Kidney (tissue), 14 donors: ENCODE measurements around the gene TOMM20. TPM values are rescaled to one million over a fixed set of nuclear protein-coding genes. Genes with fewer than 3 reads are reported as not detected.

ENCODE experiments used
- DNase-seq, 5 donors: peaks; one replicate each; pipeline ENCODE4 v3.0.0-alpha.2; 2013 to 2020
- FAIRE-seq: peaks from 2 replicates; lab custom pipeline; 2012; peaks lifted over from hg19 to GRCh38; lab: Jason Lieb, UNC
- H3K27ac ChIP-seq, 2 donors: one replicate each; pipeline ENCODE4 v1.7.0; 2013; ENCODE audit warnings: low read depth in 2 of 2, low read length in 2 of 2, inconsistent platforms in 1 of 2
- H3K27me3 ChIP-seq: one replicate; pipeline ENCODE4 v1.7.1; 2013; ENCODE audit warnings: low read length, inconsistent platforms; ENCODE audit not compliant: control insufficient read depth, insufficient read depth
- H3K36me3 ChIP-seq, 3 donors: one replicate each; pipeline versions ENCODE4 v1.7.0 to v1.7.1; 2013; ENCODE audit warnings: low read length in 3 of 3, control low read depth in 1 of 3, inconsistent platforms in 1 of 3; ENCODE audit not compliant: insufficient read depth in 3 of 3, control insufficient read depth in 2 of 3
- H3K4me1 ChIP-seq, 3 donors: one replicate each; pipeline versions ENCODE4 v1.7.0 to v1.7.1; 2013; ENCODE audit warnings: low read length in 3 of 3, inconsistent platforms in 1 of 3, low read depth in 1 of 3; ENCODE audit not compliant: control insufficient read depth in 2 of 3, insufficient read depth in 2 of 3
- H3K4me3 ChIP-seq, 3 donors: one replicate each; pipeline versions ENCODE4 v1.7.0 to v1.8.1; 2013; ENCODE audit warnings: low read length in 3 of 3, control low read depth in 1 of 3, inconsistent platforms in 1 of 3
- H3K9ac ChIP-seq, 3 donors: one replicate each; pipeline versions ENCODE4 v1.7.0 to v1.7.1; 2013; ENCODE audit warnings: low read length in 3 of 3, control low read depth in 1 of 3, inconsistent platforms in 1 of 3
- H3K9me3 ChIP-seq, 3 donors: one replicate each; pipeline versions ENCODE4 v1.7.0 to v1.7.1; 2013; ENCODE audit warnings: low read length in 3 of 3, control low read depth in 1 of 3, inconsistent platforms in 1 of 3; ENCODE audit not compliant: control insufficient read depth in 2 of 3, insufficient read depth in 1 of 3
- CTCF ChIP-seq: IDR thresholded peaks from 3 replicates; pipeline ENCODE4 v1.5.1; 2012; ENCODE audit warnings: mild to moderate bottlenecking, moderate library complexity, borderline replicate concordance; ENCODE audit not compliant: insufficient read depth; ENCODE audit errors: extremely low read depth
- intact Hi-C: fragments of 100-400 bp; cut with DNase I; formaldehyde crosslinking; loops from one replicate; pipeline ENCODE4 v1.11.1; 2022
- polyA plus RNA-seq: library from polyadenylated mRNA; stranded (reverse); fragments of 350-450 nt; fragmentation: Illumina TruSeq; extraction: RNeasy Lipid Tissue Mini Kit (QIAGEN cat#74804); gene quantifications from one replicate; pipeline ENCODE4 v1.2.3, GENCODE V29; 2014; ENCODE audit warnings: low read depth, low replicate concordance; ENCODE audit not compliant: insufficient read depth
- total RNA-seq: library from RNA; stranded (reverse); fragmentation: NEBNext Ultra II Directional; extraction: Animal tissue kit (Norgen Biotek cat#: 25700); gene quantifications from one replicate; pipeline ENCODE4 v1.2.1, GENCODE V29; 2021
- donor health status: control.
- donor health status: control.
- donor health status: control.
- donor health status: control.
- donor health status: control.
- donor health status: DM: yes; HTN: yes; CAD: no.
- donor health status: Normal renal cell carcinoma (clear cell type).

The TOMM20 gene
- total and polyA plus RNA-seq, 2 donors from 2014 or later = 96.4 to 102 TPM

DNA sequence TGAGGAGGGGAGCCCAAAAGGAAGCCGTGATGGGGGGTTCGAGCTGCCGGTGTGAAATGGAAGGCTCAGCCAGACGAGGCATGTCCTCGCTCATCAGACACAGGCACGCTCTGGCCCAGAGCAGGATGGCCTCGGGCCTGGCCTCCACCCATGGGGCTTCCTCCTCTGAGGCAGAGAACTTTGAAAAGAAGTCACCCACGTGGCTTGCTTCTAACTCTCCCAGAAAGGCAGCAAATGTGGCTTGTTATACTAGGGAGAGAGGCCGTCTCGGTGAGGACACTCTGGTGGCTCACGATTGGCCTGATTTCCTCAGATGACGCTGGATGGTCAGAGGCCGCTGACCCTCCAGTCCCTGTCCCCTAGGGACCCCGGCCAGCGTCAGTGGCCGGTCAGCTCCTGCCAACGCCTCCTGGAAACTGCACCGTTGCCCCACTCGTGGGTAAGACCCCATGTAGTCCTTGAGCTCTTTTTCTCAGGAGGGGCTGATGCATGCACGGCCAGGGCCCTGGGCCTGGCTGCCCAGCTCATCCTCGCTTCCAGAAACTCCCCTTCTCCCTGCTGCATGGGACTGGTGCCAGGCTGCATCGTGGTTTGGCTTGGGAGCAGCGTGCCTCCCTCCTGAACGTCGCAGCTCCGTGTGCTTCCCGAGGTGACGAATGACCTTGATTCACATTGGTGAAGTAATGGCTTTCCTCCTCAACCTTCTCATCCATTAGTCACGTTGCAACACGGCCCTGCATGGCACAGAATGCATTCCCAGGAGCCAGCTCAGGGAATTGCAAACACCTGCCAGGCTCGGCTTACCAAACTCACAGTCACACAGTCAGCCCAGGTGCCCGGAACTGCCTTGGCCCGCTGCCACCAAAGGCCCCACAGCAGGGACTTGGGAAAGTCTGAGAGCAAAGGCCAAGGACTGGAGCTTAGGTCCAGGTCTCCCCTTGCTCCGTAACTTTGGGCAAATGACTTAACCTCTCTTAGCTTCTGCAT is 58.8 kb downstream of the TOMM20 start:
- H3K4me3 ChIP-seq = no peak overlapping the region
- peak in 4 of 5 donors; percentile 40 to 96 (median 58) for DNase-seq
- intact Hi-C loops = loop anchor here (10.0 kb wide), 1 partner anchor 95 kb away; no protein-coding TSS in a partner anchor
- peak overlapping the region; percentile 84 to 92 for H3K27ac ChIP-seq
- no peaks in the 10 kb centered on the region for H3K9me3 ChIP-seq
- no peaks in the 10 kb centered on the region for H3K27me3 ChIP-seq
- peak overlapping the region in 1 of 3 donors; percentile 56 for H3K9ac ChIP-seq
- peaks cover 4 to 51% (median 46%) of the 10 kb centered on the region in 3 donors for H3K4me1 ChIP-seq
- no peak for TF ChIP-seq CTCF
- no peak for FAIRE-seq
- H3K36me3 ChIP-seq = no peaks in the 10 kb centered on the region

DNA sequence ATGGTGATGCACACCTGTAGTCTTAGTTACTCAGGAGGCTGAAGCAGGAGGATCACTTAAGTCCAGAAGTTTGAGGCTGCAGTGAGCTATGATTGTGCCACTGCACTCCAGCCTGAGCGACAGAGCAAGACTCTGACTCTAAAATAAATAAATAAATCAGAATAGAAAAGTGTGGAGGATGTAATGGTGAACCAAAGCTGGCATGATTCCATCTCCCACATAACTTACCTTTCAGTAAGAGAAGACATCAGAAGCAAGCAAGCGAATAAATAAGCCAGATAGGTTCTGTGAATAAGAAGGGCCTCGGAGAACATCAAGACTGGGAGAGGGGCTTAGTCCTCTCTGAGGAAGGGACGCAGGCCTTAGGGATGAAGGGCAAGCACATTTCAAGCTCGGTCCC is 59.5 kb downstream of the TOMM20 start:
- no peak for FAIRE-seq
- Histone ChIP-seq H3K27me3 (no peaks in the 10 kb centered on the region), H3K9ac (no peak overlapping the region), H3K36me3 (no peaks in the 10 kb centered on the region), H3K4me1 (peaks cover under 1 to 44% (median 39%) of the 10 kb centered on the region in 3 donors), H3K27ac (peak overlapping the region; percentile 84 to 92), H3K9me3 (no peaks in the 10 kb centered on the region), H3K4me3 (no peak overlapping the region)
- no peak for DNase-seq
- intact Hi-C loops = no loop called here
- no peak for TF ChIP-seq CTCF

DNA sequence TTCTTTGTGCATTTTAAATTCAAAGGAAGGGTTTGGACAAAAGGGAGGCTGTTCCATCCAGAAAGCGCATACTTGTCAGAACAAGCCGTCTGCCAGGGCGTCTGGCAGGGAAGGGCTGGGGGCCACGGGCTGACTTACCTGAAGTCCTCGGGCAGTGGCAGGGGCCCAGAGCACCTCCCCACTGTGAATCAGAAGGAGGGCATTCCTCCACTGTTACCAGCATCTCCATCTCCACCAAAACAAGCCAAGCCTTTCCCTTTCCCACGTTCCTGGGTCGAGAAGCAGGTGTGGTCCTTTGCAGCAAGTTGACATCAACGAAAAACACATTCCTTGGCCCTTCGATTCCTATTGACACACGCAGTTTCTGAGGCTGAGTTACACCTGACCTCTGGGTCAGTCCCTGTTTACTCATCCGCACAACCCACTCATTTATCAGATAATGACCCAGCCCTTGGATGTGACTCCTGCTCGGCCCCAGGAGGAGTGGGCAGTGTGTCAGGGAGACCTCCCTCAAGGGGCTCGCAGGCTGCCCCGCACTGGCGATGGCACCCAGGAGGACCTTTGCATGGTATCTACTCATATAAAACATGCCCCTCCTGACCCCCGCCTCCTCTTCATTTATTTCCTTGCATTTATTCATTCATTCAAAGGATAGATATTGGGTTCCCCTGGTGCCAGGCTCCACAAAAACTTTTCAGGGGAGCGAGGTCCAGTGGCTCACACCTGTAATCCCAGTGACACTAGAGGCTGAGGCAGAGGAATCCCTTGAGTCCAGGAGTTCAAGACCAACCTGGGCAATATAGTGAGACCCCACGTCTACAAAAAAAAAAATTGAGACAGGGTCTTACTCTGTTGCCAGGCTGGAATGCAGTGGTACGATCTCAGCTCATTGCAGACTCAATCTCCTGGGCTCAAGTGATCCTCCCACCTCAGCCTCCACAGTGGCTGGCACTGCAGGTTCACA is 60.2 kb downstream of the TOMM20 start:
- FAIRE-seq (no peak), DNase-seq (peak in 1 of 5 donors; percentile 76)
- no peaks in the 10 kb centered on the region for H3K36me3 ChIP-seq
- H3K4me1 ChIP-seq = peaks cover 0 to 38% (median 33%) of the 10 kb centered on the region in 3 donors
- H3K9ac ChIP-seq = peak overlapping the region in 1 of 3 donors; percentile 1
- peak overlapping the region; percentile 69 to 92 for H3K27ac ChIP-seq
- no peaks in the 10 kb centered on the region for H3K9me3 ChIP-seq
- H3K4me3 ChIP-seq = no peak overlapping the region
- no peaks in the 10 kb centered on the region for H3K27me3 ChIP-seq
- no peak for TF ChIP-seq CTCF
- intact Hi-C loops = no loop called here
